CD8-positive, alpha-beta memory T cell (primary cell): ENCODE results near the gene INTS7. TPM values are rescaled to one million over a fixed set of nuclear protein-coding genes. Genes with fewer than 3 reads are reported as not detected.

ENCODE experiments used
- CTCF ChIA-PET: fragments of 350-600 bp; sonication (Branson Sonifier 250); formaldehyde crosslinking; loops from one replicate; lab custom pipeline; 2021; ENCODE audit warnings: antibody characterized with exemption; lab: Charles Lee
- POLR2A ChIA-PET: fragments of 350-600 bp; sonication (Branson Sonifier 250); formaldehyde crosslinking; loops from one replicate; lab custom pipeline; 2021; ENCODE audit warnings: antibody characterized with exemption; lab: Charles Lee
- DNase-seq, 5 donors: peaks; one replicate each; pipeline versions ENCODE4 v3.0.0 to v3.0.0-alpha.2; 2020 to 2022; ENCODE audit warnings: mixed read lengths in 1 of 5
- H3K27ac ChIP-seq: one replicate; pipeline ENCODE4 v1.7.0; 2013; ENCODE audit warnings: low read depth, mild to moderate bottlenecking, low read length, moderate library complexity
- H3K27me3 ChIP-seq: 2 replicates; pipeline ENCODE4 v1.7.0; 2013; ENCODE audit warnings: low read length, mild to moderate bottlenecking; ENCODE audit not compliant: insufficient read depth, poor library complexity, severe bottlenecking
- H3K36me3 ChIP-seq: 2 replicates; pipeline ENCODE4 v1.7.0; 2013; ENCODE audit warnings: mild to moderate bottlenecking, low read length, moderate library complexity; ENCODE audit not compliant: insufficient read depth
- H3K4me1 ChIP-seq: 2 replicates; pipeline ENCODE4 v1.7.0; 2013; ENCODE audit warnings: mild to moderate bottlenecking, low read length, moderate library complexity; ENCODE audit not compliant: insufficient read depth
- H3K4me3 ChIP-seq: 2 replicates; pipeline ENCODE4 v1.7.0; 2013; ENCODE audit warnings: mild to moderate bottlenecking, low read length
- H3K9me3 ChIP-seq: 2 replicates; pipeline ENCODE4 v1.7.0; 2013; ENCODE audit warnings: mild to moderate bottlenecking, low read length
- H3K27ac Mint-ChIP-seq, 8 donors: one replicate each; pipeline ENCODE4 v1.8.0; 2020 to 2021; ENCODE audit warnings: mixed read lengths in 8 of 8, mild to moderate bottlenecking in 6 of 8, inconsistent platforms in 3 of 8, moderate library complexity in 3 of 8
- H3K27me3 Mint-ChIP-seq, 2 donors: one replicate each; pipeline ENCODE4 v1.8.0; 2020 to 2021; ENCODE audit warnings: mixed read lengths in 2 of 2, mild to moderate bottlenecking in 1 of 2, moderate library complexity in 1 of 2
- H3K36me3 Mint-ChIP-seq, 3 donors: one replicate each; pipeline ENCODE4 v1.8.0; 2020 to 2021; ENCODE audit warnings: mixed read lengths in 3 of 3, inconsistent platforms in 1 of 3, mild to moderate bottlenecking in 1 of 3
- H3K4me1 Mint-ChIP-seq, 3 donors: one replicate each; pipeline ENCODE4 v1.8.0; 2020 to 2021; ENCODE audit warnings: mixed read lengths in 3 of 3, inconsistent platforms in 1 of 3, mild to moderate bottlenecking in 1 of 3
- H3K4me3 Mint-ChIP-seq, 7 donors: one replicate each; pipeline ENCODE4 v1.8.0; 2020 to 2021; ENCODE audit warnings: mixed read lengths in 7 of 7, mild to moderate bottlenecking in 6 of 7, moderate library complexity in 4 of 7, inconsistent platforms in 2 of 7
- H3K9me3 Mint-ChIP-seq, 5 donors: one replicate each; pipeline ENCODE4 v1.8.0; 2020 to 2022; ENCODE audit warnings: mixed read lengths in 5 of 5, mild to moderate bottlenecking in 3 of 5, moderate library complexity in 2 of 5, inconsistent platforms in 1 of 5
- polyA plus RNA-seq: library from polyadenylated mRNA; unstranded; fragments of 300-500 nt; fragmentation: Illumina TruSeq; gene quantifications from one replicate; pipeline ENCODE4 v1.2.3, GENCODE V29; 2021
- total RNA-seq, 2 experiments: library from RNA; stranded (reverse); gene quantifications; one replicate each; pipeline ENCODE4 v1.2.3, GENCODE V29; 2021

INTS7 gene
- total and polyA plus RNA-seq, 3 experiments from 2014 or later: 11.5 to 36.0 (median 35.2) TPM

DNA sequence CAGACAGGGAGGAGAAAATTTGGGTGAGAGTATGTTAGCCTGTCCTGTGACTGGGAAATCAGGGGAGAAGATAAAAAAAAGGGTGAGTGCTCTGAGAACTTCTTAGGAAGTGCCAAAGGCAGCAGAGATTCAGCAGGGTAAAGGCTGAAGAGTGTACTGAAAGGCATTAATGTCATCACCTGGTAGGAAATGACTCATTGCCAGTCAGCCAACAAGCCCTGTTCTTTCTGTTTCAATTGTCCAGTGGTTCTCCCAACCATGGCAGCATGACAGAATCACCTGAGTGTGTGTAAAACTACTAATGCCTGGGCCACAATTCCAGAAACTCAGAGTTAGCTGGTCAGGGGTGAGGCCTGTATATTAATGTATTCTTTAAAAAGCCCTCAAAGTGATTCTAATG, 83.5 kb downstream of the INTS7 start:
- H3K9me3 ChIP-seq: no peaks in the 10 kb centered on the region
- ChIA-PET POLR2A (no interaction called here), CTCF (no interaction called here)
- no peak overlapping the region for H3K27ac ChIP-seq
- H3K4me3 Mint-ChIP-seq: no peak overlapping the region
- no peaks in the 10 kb centered on the region for H3K36me3 ChIP-seq
- H3K9me3 Mint-ChIP-seq: peaks cover 0 to 2% (median 0%) of the 10 kb centered on the region in 5 donors
- peak overlapping the region in 2 of 8 donors; percentile 1 to 30 for H3K27ac Mint-ChIP-seq
- H3K4me1 ChIP-seq: peaks cover 9% of the 10 kb centered on the region
- no peaks in the 10 kb centered on the region for H3K27me3 ChIP-seq
- peaks cover 0 to 3% (median 0%) of the 10 kb centered on the region in 3 donors for H3K4me1 Mint-ChIP-seq
- DNase-seq: no peak
- no peak overlapping the region for H3K4me3 ChIP-seq
- H3K27me3 Mint-ChIP-seq: no peaks in the 10 kb centered on the region
- H3K36me3 Mint-ChIP-seq: peaks cover 5 to 16% (median 14%) of the 10 kb centered on the region in 3 donors

DNA sequence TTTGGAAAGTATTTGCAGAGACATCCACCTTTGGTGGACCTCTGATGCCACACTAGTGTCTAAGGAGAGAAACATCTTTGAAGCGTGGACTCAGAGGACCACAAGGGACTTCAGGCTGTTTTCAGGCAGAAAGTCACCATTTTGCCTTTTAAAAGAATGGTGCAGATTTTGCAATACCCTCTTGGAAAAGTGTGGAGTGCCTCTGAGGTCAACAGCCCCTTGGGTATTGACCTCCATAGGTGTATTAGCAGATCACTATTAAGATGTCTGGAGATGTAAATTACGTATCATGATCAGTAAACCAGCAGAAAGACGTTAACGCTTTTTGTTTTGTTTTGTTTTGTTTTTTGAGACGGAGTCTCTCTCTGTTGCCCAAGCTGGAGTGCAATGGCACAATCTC, 87.0 kb downstream of the INTS7 start:
- H3K4me3 ChIP-seq: no peak overlapping the region
- peaks cover 9% of the 10 kb centered on the region for H3K4me1 ChIP-seq
- ChIA-PET POLR2A (no interaction called here), CTCF (no interaction called here)
- H3K27ac ChIP-seq: no peak overlapping the region
- H3K9me3 ChIP-seq: no peaks in the 10 kb centered on the region
- no peaks in the 10 kb centered on the region for H3K36me3 ChIP-seq
- H3K27me3 Mint-ChIP-seq: no peaks in the 10 kb centered on the region
- no peak overlapping the region for H3K4me3 Mint-ChIP-seq
- peaks cover 7 to 28% (median 13%) of the 10 kb centered on the region in 3 donors for H3K36me3 Mint-ChIP-seq
- H3K4me1 Mint-ChIP-seq: peaks cover 0 to 3% (median 0%) of the 10 kb centered on the region in 3 donors
- no peaks in the 10 kb centered on the region for H3K27me3 ChIP-seq
- DNase-seq: no peak
- no peak overlapping the region for H3K27ac Mint-ChIP-seq
- H3K9me3 Mint-ChIP-seq: no peaks in the 10 kb centered on the region

DNA sequence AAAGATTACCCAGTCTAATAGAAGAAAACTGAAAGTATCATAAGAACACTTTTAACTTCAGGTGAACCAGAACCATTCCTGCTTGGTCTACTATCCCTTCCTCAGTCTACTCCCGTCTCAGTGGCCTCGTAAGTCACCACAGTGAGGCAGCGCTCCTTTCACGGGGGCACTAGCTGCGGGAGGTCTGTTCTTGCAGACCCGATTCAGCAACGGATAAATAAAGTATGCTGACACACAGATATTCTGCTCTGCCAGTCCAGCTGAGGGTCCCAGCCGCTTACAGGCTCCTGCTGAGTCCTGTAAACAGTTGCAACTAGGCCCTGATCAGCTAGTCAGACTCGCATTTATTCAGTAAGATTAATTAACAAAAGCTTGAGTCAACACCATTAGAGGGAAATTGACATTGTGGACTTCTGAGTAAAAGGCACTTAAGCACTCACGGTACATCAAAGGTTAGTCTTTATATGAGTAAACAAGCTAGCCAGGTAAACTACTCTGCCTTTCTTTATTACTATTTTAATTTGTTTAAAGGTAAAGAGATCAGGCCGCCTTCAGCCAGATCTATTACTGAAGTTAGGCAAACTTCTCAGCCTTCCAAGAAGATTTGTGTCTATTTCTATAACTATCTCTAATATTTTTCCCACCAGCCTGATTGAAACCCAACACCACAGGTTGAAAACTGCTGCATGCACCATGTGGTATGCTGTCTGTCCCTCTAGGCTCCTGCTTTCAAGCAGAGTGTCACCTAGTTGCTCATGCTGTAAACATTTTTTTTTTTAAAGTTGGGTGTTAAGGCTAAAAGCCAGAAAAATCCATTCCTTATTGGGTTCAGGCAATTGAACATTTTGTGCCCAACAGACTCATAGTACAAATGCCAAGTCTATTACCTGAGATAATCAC, 87.7 kb downstream of the INTS7 start:
- no peak overlapping the region for H3K27ac ChIP-seq
- no peak overlapping the region for H3K4me3 ChIP-seq
- no peak for DNase-seq
- Mint-ChIP-seq H3K27me3 (no peaks in the 10 kb centered on the region), H3K36me3 (peaks cover 4 to 30% (median 13%) of the 10 kb centered on the region in 3 donors), H3K9me3 (no peaks in the 10 kb centered on the region), H3K4me1 (peaks cover 0 to 3% (median 0%) of the 10 kb centered on the region in 3 donors), H3K27ac (peak overlapping the region in 1 of 8 donors; percentile 44), H3K4me3 (no peak overlapping the region)
- CTCF ChIA-PET: no interaction called here
- H3K27me3 ChIP-seq: no peaks in the 10 kb centered on the region
- POLR2A ChIA-PET: no interaction called here
- H3K36me3 ChIP-seq: no peaks in the 10 kb centered on the region
- H3K9me3 ChIP-seq: no peaks in the 10 kb centered on the region
- H3K4me1 ChIP-seq: peaks cover 9% of the 10 kb centered on the region

DNA sequence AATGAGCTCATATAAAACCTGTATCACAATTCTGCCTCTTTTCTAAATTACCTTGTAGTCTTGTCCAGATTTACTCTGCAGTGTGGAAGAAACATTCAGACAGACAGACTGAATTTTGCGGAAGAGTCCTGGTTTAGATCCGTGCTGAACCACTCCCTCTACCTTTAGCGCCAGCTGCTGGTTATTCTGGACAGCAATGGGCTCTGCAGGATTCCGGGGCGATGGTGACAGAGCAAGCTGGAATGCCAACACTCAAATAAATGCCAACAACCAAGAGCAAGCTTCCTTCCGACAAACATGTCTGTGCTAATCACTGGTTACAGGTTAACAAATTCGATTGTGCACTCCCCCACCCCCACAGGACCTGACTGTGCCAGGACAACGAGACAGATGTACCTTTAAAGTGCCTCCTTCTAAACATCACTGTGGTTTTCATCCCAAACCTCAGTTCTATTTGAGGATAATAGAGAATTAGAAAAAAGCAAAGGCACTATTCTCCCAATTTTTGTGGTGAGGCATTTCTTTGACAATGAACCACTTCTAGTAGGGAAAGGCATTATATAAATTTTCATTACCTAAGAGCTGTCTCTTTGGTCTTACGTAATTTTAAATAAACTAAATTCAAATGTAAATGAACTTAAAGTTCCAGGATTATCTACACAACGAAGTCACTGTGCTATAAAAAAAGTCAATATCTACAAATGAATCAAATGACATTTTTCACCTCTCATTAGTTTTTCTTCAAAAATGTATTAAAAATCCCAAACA, 90.4 kb downstream of the INTS7 start:
- Histone ChIP-seq H3K4me3 (no peak overlapping the region), H3K9me3 (no peaks in the 10 kb centered on the region), H3K27ac (no peak overlapping the region), H3K36me3 (no peaks in the 10 kb centered on the region), H3K27me3 (no peaks in the 10 kb centered on the region), H3K4me1 (peaks cover 5% of the 10 kb centered on the region)
- H3K4me3 Mint-ChIP-seq: no peak overlapping the region
- H3K4me1 Mint-ChIP-seq: peaks cover 5 to 12% (median 11%) of the 10 kb centered on the region in 3 donors
- CTCF ChIA-PET: no interaction called here
- peaks cover 0 to 37% (median 17%) of the 10 kb centered on the region in 3 donors for H3K36me3 Mint-ChIP-seq
- no peaks in the 10 kb centered on the region for H3K27me3 Mint-ChIP-seq
- POLR2A ChIA-PET: no interaction called here
- no peaks in the 10 kb centered on the region for H3K9me3 Mint-ChIP-seq
- DNase-seq: no peak
- peak overlapping the region in 2 of 8 donors; percentile 34 to 47 for H3K27ac Mint-ChIP-seq

DNA sequence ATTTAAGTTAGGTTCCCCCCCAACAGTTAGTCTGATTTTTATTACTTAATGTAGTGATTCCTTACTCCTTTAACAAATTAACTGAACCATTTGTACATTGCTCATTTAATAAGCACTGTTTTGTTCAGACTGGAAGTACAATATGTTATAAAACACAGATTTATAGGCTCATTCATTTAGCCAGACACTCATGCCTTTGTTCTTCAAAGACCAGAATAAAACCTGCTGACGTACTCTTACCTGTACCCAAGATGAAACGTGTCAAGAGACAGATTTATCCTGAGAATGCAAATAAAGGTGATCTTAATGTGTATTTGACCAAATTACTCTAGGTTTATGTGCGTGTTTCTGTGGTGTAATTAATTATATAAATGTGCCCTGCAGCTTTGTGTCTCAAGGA, 92.8 kb downstream of the INTS7 start:
- no peaks in the 10 kb centered on the region for H3K36me3 ChIP-seq

DNA sequence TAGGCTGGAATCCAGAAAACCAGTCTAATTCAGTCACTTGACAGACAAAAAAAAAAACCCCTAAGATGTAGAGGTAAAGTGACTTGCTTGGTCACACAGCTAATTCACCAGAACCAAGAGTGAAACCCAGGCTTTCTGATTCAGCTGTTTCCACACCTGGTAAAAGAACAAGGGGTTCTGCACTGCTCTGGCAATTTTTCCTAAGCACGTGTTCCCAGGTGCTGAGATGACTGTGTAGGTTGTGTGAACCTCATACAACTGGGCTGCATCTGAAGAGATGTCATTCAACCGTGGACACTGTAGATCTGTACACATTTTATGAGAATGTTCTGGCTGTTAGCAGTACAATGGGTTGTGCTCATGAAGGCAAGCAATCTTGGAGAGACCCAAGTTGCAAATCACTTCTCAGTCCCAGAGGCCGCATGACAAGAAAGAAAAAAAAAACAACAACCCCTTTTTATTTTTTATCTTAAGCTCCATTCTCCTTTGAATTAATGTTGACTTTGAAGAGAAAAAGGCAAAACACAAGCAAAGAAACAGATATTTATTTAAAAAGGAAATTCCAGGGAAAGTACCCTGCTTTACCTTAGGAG, 95.4 kb downstream of the INTS7 start:
- Mint-ChIP-seq H3K4me1 (peaks cover 22 to 43% (median 41%) of the 10 kb centered on the region in 3 donors), H3K4me3 (peak overlapping the region in 2 of 7 donors; percentile 20 to 29), H3K27ac (peak overlapping the region in 6 of 8 donors; percentile 26 to 67 (median 42)), H3K36me3 (peaks cover 0 to 28% (median 14%) of the 10 kb centered on the region in 3 donors), H3K9me3 (no peaks in the 10 kb centered on the region), H3K27me3 (no peaks in the 10 kb centered on the region)
- H3K4me1 ChIP-seq: peaks cover 20% of the 10 kb centered on the region
- H3K9me3 ChIP-seq: no peaks in the 10 kb centered on the region
- ChIA-PET CTCF (interaction anchor here (1.1 to 1.5 kb wide), 2 partner anchors 242 to 259 kb away, joined by 3 to 5 read pairs; no protein-coding TSS in a partner anchor), POLR2A (interaction anchor here (0.6 to 0.7 kb wide), 2 partner anchors 13 to 614 kb away, joined by 4 read pairs; no protein-coding TSS in a partner anchor)
- no peak overlapping the region for H3K27ac ChIP-seq
- H3K27me3 ChIP-seq: no peaks in the 10 kb centered on the region
- H3K36me3 ChIP-seq: no peaks in the 10 kb centered on the region
- DNase-seq: no peak
- H3K4me3 ChIP-seq: no peak overlapping the region

More for the DNA sequence above, 92.8 kb downstream of the INTS7 start:
- no peaks in the 10 kb centered on the region for H3K27me3 Mint-ChIP-seq
- ChIA-PET POLR2A (no interaction called here), CTCF (no interaction called here)
- H3K9me3 Mint-ChIP-seq: no peaks in the 10 kb centered on the region
- peaks cover 0 to 35% (median 17%) of the 10 kb centered on the region in 3 donors for H3K36me3 Mint-ChIP-seq
- Histone ChIP-seq H3K27me3 (no peaks in the 10 kb centered on the region), H3K4me1 (peaks cover 20% of the 10 kb centered on the region), H3K4me3 (no peak overlapping the region), H3K9me3 (no peaks in the 10 kb centered on the region), H3K27ac (no peak overlapping the region)
- H3K4me1 Mint-ChIP-seq: peaks cover 15 to 34% (median 30%) of the 10 kb centered on the region in 3 donors
- no peak for DNase-seq
- no peak overlapping the region for H3K4me3 Mint-ChIP-seq
- no peak overlapping the region for H3K27ac Mint-ChIP-seq

DNA sequence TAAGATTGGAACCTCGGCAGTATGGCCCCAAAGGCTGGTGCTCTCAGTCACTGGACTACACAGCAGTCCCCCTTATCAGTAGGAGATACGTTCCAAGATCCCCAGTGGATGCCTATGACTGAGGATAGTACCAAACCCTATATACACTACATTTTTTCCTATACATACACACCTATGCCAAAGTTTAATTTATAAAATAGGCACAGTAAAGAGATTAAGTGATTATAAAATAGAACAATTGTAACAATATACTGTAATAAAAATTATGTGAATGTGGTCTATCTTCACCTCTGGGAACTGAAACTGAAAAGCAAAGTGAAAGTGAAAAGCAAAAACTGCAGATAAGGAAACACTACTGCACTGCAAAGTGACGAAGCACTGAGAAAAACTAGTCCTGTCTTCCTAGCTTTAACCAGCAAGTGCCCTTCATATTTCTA, 96.8 kb downstream of the INTS7 start:
- no peaks in the 10 kb centered on the region for H3K36me3 ChIP-seq
- H3K36me3 Mint-ChIP-seq: peaks cover 0 to 17% (median 9%) of the 10 kb centered on the region in 3 donors
- peak overlapping the region; percentile 8 to 89 (median 72) for H3K27ac Mint-ChIP-seq
- POLR2A ChIA-PET: interaction anchor here (0.5 kb wide), 1 partner anchor 31 kb away, joined by 3 read pairs; no protein-coding TSS in a partner anchor
- CTCF ChIA-PET: interaction anchor here (1.0 to 1.5 kb wide), 3 partner anchors 97 to 258 kb away, joined by 3 to 5 read pairs (median 3); partner anchors contain the start of gene DTL
- H3K9me3 ChIP-seq: no peaks in the 10 kb centered on the region
- H3K27me3 ChIP-seq: no peaks in the 10 kb centered on the region
- peaks cover 20% of the 10 kb centered on the region for H3K4me1 ChIP-seq
- peak overlapping the region; percentile 58 to 86 (median 72) for H3K4me3 Mint-ChIP-seq
- peak in 2 of 5 donors; percentile 7 to 9 for DNase-seq
- H3K4me3 ChIP-seq: peak overlapping the region; percentile 42
- no peaks in the 10 kb centered on the region for H3K9me3 Mint-ChIP-seq
- peaks cover 22 to 50% (median 44%) of the 10 kb centered on the region in 3 donors for H3K4me1 Mint-ChIP-seq
- H3K27ac ChIP-seq: peak overlapping the region; percentile 41
- no peaks in the 10 kb centered on the region for H3K27me3 Mint-ChIP-seq
